Measurements from ENCODE around the gene ZGPAT. TPM values are rescaled to one million over a fixed set of nuclear protein-coding genes. Genes with fewer than 3 reads are reported as not detected.

Gene ZGPAT
- total and polyA plus RNA-seq, 2 of the 13 experiments (the other 11 are each of a cell fraction or from before 2014, with no cell fraction given) = 23.0 to 41.9 TPM

DNA sequence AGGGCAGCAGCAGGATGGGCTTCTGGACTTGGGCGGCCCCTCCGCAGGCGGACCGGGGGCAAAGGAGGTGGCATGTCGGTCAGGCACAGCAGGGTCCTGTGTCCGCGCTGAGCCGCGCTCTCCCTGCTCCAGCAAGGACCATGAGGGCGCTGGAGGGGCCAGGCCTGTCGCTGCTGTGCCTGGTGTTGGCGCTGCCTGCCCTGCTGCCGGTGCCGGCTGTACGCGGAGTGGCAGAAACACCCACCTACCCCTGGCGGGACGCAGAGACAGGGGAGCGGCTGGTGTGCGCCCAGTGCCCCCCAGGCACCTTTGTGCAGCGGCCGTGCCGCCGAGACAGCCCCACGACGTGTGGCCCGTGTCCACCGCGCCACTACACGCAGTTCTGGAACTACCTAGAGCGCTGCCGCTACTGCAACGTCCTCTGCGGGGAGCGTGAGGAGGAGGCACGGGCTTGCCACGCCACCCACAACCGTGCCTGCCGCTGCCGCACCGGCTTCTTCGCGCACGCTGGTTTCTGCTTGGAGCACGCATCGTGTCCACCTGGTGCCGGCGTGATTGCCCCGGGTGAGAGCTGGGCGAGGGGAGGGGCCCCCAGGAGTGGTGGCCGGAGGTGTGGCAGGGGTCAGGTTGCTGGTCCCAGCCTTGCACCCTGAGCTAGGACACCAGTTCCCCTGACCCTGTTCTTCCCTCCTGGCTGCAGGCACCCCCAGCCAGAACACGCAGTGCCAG is 11.0 kb upstream of the ZGPAT start, which contains the start of gene TNFRSF6B (continued):
- TF ChIP-seq, protein P1, sequence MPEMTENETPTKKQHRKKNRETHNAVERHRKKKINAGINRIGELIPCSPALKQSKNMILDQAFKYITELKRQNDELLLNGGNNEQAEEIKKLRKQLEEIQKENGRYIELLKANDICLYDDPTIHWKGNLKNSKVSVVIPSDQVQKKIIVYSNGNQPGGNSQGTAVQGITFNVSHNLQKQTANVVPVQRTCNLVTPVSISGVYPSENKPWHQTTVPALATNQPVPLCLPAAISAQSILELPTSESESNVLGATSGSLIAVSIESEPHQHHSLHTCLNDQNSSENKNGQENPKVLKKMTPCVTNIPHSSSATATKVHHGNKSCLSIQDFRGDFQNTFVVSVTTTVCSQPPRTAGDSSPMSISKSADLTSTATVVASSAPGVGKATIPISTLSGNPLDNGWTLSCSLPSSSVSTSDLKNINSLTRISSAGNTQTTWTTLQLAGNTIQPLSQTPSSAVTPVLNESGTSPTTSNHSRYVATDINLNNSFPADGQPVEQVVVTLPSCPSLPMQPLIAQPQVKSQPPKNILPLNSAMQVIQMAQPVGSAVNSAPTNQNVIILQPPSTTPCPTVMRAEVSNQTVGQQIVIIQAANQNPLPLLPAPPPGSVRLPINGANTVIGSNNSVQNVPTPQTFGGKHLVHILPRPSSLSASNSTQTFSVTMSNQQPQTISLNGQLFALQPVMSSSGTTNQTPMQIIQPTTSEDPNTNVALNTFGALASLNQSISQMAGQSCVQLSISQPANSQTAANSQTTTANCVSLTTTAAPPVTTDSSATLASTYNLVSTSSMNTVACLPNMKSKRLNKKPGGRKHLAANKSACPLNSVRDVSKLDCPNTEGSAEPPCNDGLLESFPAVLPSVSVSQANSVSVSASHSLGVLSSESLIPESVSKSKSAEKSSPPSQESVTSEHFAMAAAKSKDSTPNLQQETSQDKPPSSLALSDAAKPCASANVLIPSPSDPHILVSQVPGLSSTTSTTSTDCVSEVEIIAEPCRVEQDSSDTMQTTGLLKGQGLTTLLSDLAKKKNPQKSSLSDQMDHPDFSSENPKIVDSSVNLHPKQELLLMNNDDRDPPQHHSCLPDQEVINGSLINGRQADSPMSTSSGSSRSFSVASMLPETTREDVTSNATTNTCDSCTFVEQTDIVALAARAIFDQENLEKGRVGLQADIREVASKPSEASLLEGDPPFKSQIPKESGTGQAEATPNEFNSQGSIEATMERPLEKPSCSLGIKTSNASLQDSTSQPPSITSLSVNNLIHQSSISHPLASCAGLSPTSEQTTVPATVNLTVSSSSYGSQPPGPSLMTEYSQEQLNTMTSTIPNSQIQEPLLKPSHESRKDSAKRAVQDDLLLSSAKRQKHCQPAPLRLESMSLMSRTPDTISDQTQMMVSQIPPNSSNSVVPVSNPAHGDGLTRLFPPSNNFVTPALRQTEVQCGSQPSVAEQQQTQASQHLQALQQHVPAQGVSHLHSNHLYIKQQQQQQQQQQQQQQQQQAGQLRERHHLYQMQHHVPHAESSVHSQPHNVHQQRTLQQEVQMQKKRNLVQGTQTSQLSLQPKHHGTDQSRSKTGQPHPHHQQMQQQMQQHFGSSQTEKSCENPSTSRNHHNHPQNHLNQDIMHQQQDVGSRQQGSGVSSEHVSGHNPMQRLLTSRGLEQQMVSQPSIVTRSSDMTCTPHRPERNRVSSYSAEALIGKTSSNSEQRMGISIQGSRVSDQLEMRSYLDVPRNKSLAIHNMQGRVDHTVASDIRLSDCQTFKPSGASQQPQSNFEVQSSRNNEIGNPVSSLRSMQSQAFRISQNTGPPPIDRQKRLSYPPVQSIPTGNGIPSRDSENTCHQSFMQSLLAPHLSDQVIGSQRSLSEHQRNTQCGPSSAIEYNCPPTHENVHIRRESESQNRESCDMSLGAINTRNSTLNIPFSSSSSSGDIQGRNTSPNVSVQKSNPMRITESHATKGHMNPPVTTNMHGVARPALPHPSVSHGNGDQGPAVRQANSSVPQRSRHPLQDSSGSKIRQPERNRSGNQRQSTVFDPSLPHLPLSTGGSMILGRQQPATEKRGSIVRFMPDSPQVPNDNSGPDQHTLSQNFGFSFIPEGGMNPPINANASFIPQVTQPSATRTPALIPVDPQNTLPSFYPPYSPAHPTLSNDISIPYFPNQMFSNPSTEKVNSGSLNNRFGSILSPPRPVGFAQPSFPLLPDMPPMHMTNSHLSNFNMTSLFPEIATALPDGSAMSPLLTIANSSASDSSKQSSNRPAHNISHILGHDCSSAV (CRISPR knock-in tag; IDR thresholded peaks at IDR 0.05; ENCODE audit: borderline replicate concordance) = no peak
- TF ChIP-seq ZNF451 (CRISPR knock-in tag; IDR thresholded peaks at IDR 0.05) = 0 out of 2 replicates have a peak, but pooled peaks have one; percentile 42
- TF ChIP-seq NR2F6 (IDR thresholded peaks at IDR 0.05) = no peak
- TF ChIP-seq NR2F6 (CRISPR knock-in tag; IDR thresholded peaks at IDR 0.05) = peak; percentile 62; the same call in 1 of the 2 replicates
- TF ChIP-seq, protein P2, sequence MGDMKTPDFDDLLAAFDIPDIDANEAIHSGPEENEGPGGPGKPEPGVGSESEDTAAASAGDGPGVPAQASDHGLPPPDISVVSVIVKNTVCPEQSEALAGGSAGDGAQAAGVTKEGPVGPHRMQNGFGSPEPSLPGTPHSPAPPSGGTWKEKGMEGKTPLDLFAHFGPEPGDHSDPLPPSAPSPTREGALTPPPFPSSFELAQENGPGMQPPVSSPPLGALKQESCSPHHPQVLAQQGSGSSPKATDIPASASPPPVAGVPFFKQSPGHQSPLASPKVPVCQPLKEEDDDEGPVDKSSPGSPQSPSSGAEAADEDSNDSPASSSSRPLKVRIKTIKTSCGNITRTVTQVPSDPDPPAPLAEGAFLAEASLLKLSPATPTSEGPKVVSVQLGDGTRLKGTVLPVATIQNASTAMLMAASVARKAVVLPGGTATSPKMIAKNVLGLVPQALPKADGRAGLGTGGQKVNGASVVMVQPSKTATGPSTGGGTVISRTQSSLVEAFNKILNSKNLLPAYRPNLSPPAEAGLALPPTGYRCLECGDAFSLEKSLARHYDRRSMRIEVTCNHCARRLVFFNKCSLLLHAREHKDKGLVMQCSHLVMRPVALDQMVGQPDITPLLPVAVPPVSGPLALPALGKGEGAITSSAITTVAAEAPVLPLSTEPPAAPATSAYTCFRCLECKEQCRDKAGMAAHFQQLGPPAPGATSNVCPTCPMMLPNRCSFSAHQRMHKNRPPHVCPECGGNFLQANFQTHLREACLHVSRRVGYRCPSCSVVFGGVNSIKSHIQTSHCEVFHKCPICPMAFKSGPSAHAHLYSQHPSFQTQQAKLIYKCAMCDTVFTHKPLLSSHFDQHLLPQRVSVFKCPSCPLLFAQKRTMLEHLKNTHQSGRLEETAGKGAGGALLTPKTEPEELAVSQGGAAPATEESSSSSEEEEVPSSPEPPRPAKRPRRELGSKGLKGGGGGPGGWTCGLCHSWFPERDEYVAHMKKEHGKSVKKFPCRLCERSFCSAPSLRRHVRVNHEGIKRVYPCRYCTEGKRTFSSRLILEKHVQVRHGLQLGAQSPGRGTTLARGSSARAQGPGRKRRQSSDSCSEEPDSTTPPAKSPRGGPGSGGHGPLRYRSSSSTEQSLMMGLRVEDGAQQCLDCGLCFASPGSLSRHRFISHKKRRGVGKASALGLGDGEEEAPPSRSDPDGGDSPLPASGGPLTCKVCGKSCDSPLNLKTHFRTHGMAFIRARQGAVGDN (CRISPR knock-in tag; IDR thresholded peaks at IDR 0.05) = peak; percentile 80
- TF ChIP-seq STAT5B (CRISPR knock-in tag; IDR thresholded peaks at IDR 0.05) = no peak
- TF ChIP-seq ZBTB21 (CRISPR knock-in tag; IDR thresholded peaks at IDR 0.05) = no peak
- TF ChIP-seq ZBTB7A (CRISPR knock-in tag; IDR thresholded peaks at IDR 0.05) = peak; percentile 15; the same call in 1 of the 2 replicates
- 0 out of 2 replicates have a peak, but pooled peaks have one; percentile 51 for TF ChIP-seq ZFP36L1 (CRISPR knock-in tag; IDR thresholded peaks at IDR 0.05)
- 0 out of 2 replicates have a peak, but pooled peaks have one; percentile 24 for TF ChIP-seq ZNF567 (CRISPR knock-in tag; IDR thresholded peaks at IDR 0.05; ENCODE audit: borderline replicate concordance)
- peak; percentile 42; the same call in 1 of the 2 replicates for TF ChIP-seq SIN3A (IDR thresholded peaks at IDR 0.05; ENCODE audit: borderline replicate concordance, low read depth, low read length)
- no peak for TF ChIP-seq THYN1 (CRISPR knock-in tag; IDR thresholded peaks at IDR 0.05; ENCODE audit: borderline replicate concordance, low read depth)
- TF ChIP-seq RBM39 (IDR thresholded peaks at IDR 0.05; ENCODE audit: low read depth, low read length, poor library complexity, severe bottlenecking) = no peak
- TF ChIP-seq ZNF569 (CRISPR knock-in tag; IDR thresholded peaks at IDR 0.05; ENCODE audit: borderline replicate concordance) = no peak
- TF ChIP-seq DNMT1 (CRISPR knock-in tag; IDR thresholded peaks at IDR 0.05) = peak; percentile 89
- peak; percentile 65 for TF ChIP-seq MED8 (CRISPR knock-in tag; IDR thresholded peaks at IDR 0.05; ENCODE audit: insufficient replicate concordance)
- TF ChIP-seq ATRX (CRISPR knock-in tag; IDR thresholded peaks at IDR 0.05; ENCODE audit: borderline replicate concordance) = no peak
